Measurements from ENCODE around the gene BACH2. TPM values are rescaled to one million over a fixed set of nuclear protein-coding genes. Genes with fewer than 3 reads are reported as not detected.

The BACH2 gene
- total and polyA plus RNA-seq, 2 of the 4 experiments (the other 2 are of a cell fraction) = 1.3 to 1.4 TPM

- H3K9ac ChIP-seq (ENCODE audit: low read depth, low read length) = no peak overlapping the region
- H3K4me3 ChIP-seq (ENCODE audit: insufficient read depth, low read depth, low read length) = no peak overlapping the region
- TF ChIP-seq FOS (IDR thresholded peaks at IDR 0.05; ENCODE audit: low read depth, low read length) (no peak), USF2 (IDR thresholded peaks at IDR 0.05; ENCODE audit: low read depth, low read length) (no peak)
- dilution Hi-C loops (cut with HindIII; ENCODE audit: low sequenced_read_pairs, unreplicated experiment) (no loop called here), in situ Hi-C loops (cut with MboI; ENCODE audit: low sequenced_read_pairs) (no loop called here), intact Hi-C loops (cut with micrococcal nuclease) (no loop called here)
- H4K91ac ChIP-seq (ENCODE audit: insufficient read depth, low read depth, low read length) = no peak overlapping the region
- 86% methylated on average over 1 of the region's 12 CpGs; no CpG with 5 or more reads in 1 of the 2 experiments for WGBS, 2 experiments (ENCODE audit: extremely low coverage in 2 of 2, insufficient read length in 1 of 2)
- no peaks in the 10 kb centered on the region for H4K20me1 ChIP-seq (ENCODE audit: insufficient read depth, low read length)
- no peak overlapping the region for H2BK120ac ChIP-seq (ENCODE audit: low read depth, low read length)
- no peak overlapping the region for H2AFZ ChIP-seq (replicated peaks; ENCODE audit: low read length, poor library complexity)
- H2AK5ac ChIP-seq (ENCODE audit: low read depth, low read length) = no peak overlapping the region
- ATAC-seq (ENCODE audit: low read depth) (no peak), DNase-seq (no peak)
- H2BK15ac ChIP-seq (ENCODE audit: low read depth, low read length) = no peak overlapping the region
- H3K27ac ChIP-seq (ENCODE audit: insufficient read depth, low read length) = no peak overlapping the region
- H3K4me2 ChIP-seq (ENCODE audit: low read depth, low read length) = no peak overlapping the region
- no peak overlapping the region for H2BK5ac ChIP-seq (ENCODE audit: low read depth, low read length, poor library complexity, severe bottlenecking)
- ChIA-PET CTCF (no interaction called here), POLR2A (ENCODE audit: unreplicated experiment) (no interaction called here)
- H3K79me1 ChIP-seq (ENCODE audit: low read depth in 1 of 2, low read length in 2 of 2) = no peaks in the 10 kb centered on the region
- no peaks in the 10 kb centered on the region for H3K9me1 ChIP-seq (ENCODE audit: insufficient read depth, low read length)
- H3K4ac ChIP-seq (ENCODE audit: low read depth, low read length) = no peak overlapping the region
- H2BK20ac ChIP-seq (ENCODE audit: low read depth, low read length) = no peak overlapping the region
- H3K14ac ChIP-seq (replicated peaks; ENCODE audit: low read depth, low read length) = no peak overlapping the region
- no peaks in the 10 kb centered on the region for H3K9me3 ChIP-seq (ENCODE audit: control insufficient read depth, insufficient read depth, low read length)
- BruUV-seq (replicated peaks) = no TSS peak
- no peak overlapping the region for H4K8ac ChIP-seq (ENCODE audit: low read depth in 2 of 2, low read length in 2 of 2)
- H2AK9ac ChIP-seq (replicated peaks; ENCODE audit: low read depth, low read length, poor library complexity) = no peak overlapping the region
- no peak overlapping the region for H3K18ac ChIP-seq (ENCODE audit: low read depth, low read length)
- H3K23ac ChIP-seq (ENCODE audit: low read depth, low read length) = no peak overlapping the region
- H3K36me3 ChIP-seq (ENCODE audit: control insufficient read depth, insufficient read depth, low read length) = no peaks in the 10 kb centered on the region
- H3K4me1 ChIP-seq (ENCODE audit: control insufficient read depth, insufficient read depth, low read length) = no peaks in the 10 kb centered on the region; the same call in 1 of the 2 replicates
- no peak overlapping the region for H3K56ac ChIP-seq (ENCODE audit: extremely low read depth, insufficient read depth, low read length)
- H4K5ac ChIP-seq (ENCODE audit: low read depth, low read length) = no peak overlapping the region
- no peaks in the 10 kb centered on the region for H3K27me3 ChIP-seq (ENCODE audit: control insufficient read depth, insufficient read depth, low read length)
These were observed 358.6 kb downstream of the BACH2 start for GRCh38 chr6:89938014-89938413.
